Right renal pelvis (tissue), 4 donors: Measurements from ENCODE around the gene PAPPA2. TPM values are rescaled to one million over a fixed set of nuclear protein-coding genes. Genes with fewer than 3 reads are reported as not detected.
A peak's percentile ranks its signal among the peaks of the same experiment; 100 is the strongest.
"Not testable (repeated sequence)": the region's sequence is repeated elsewhere in the genome, so short reads cannot be mapped to it uniquely, and the experiment has no call there.

Source experiments
- DNase-seq, 4 donors: peaks; one replicate each; pipeline ENCODE4 v3.0.0-alpha.2; 2013; ENCODE audit warnings: low read depth in 4 of 4, low spot score in 3 of 4, missing footprints in 1 of 4
- polyA plus RNA-seq, 4 donors: library from polyadenylated mRNA; unstranded; fragments of 120-200 nt; gene quantifications; one replicate each; pipeline ENCODE4 v1.2.1, GENCODE V29; 2013; ENCODE audit not compliant: insufficient read length in 4 of 4

PAPPA2 gene
- polyA plus RNA-seq, 4 donors = 58.3 to 83.5 (median 63.8) TPM

DNA sequence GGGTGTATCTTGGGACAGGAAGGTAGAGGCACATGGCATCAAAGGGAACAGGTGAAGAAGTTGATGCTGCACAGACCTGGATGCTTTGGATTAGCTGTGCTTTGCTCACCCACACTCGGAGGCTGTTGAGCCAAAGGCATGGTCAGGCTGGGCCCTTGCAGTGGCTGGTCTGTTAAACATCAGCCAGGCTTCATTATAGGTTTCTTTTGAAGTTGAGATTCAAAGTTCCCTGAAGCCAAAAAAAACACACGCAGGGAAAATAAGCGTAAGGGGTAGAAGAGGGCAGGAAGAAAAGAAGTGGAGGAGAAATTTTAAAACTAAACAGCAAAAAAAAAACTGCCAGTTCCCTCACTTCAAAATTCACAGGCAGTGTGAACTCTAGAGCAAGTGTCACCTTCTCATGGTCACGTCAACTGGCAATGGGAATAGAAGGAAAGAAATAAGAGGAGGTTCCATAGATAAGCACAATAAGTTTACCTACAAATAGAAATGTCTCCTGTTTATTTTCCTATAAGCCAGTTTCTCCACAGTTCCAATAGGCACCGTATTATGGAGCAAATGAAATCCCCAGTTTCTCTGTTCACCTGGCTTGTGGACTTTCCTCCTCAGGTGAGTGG lies 139.5 kb downstream of the PAPPA2 start:
- DNase-seq = peak in 2 of 4 donors; percentile 12 to 14

DNA sequence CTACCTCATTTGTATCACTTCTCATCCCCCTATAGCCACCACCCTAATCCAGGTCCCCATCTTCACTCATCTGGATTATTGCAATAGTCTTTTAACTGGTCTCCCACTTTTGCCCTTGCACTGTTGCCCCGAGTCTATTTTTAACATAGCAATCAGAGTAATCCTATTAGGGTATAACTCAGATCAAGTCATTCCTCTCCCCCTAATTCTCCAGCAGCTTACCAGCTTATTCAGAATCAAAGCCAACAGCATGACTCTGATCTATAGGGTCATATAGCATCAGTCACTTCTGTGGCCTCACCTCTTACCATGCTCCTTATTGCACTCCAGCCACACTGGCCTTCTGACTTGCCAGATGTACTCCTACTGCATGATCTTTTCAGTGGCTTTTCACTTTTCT lies 140.7 kb downstream of the PAPPA2 start:
- no peak for DNase-seq

DNA sequence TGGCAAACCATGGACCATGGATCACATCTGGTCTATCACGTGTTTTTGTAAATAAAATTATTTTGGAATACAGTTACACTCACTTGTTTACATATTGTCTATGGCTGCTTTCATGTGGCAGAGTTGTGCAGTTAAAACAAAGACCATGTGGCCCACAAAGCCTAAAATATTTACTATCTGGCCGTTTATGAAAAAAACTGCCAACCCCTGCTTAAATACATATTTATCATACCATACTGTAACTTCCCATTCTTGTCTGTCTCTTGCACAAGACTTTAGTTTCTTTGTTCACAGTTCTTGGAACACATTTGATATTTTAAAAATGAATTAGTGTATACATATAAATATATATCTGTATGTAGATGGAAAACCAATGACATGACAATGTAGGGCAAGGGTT lies 141.5 kb downstream of the PAPPA2 start:
- no peak for DNase-seq

DNA sequence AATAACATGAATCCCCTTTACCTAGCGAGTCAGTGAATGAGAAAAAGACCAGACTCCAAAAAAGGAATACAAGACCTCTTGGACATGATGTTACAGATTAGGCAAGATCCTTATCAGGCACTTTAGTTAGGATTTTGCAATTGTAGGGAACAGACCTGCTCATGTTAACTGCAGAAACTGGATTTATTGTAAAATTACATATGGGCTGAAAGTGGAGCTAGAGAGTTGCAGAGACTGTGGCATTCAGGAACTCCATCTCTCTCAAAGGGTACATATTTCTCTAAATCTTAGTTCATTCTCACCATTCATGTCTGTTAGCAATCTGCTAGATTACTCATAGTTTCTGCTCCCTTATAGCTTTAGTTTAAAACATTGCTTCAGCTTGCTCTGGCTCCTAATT lies 142.2 kb downstream of the PAPPA2 start:
- no peak for DNase-seq

DNA sequence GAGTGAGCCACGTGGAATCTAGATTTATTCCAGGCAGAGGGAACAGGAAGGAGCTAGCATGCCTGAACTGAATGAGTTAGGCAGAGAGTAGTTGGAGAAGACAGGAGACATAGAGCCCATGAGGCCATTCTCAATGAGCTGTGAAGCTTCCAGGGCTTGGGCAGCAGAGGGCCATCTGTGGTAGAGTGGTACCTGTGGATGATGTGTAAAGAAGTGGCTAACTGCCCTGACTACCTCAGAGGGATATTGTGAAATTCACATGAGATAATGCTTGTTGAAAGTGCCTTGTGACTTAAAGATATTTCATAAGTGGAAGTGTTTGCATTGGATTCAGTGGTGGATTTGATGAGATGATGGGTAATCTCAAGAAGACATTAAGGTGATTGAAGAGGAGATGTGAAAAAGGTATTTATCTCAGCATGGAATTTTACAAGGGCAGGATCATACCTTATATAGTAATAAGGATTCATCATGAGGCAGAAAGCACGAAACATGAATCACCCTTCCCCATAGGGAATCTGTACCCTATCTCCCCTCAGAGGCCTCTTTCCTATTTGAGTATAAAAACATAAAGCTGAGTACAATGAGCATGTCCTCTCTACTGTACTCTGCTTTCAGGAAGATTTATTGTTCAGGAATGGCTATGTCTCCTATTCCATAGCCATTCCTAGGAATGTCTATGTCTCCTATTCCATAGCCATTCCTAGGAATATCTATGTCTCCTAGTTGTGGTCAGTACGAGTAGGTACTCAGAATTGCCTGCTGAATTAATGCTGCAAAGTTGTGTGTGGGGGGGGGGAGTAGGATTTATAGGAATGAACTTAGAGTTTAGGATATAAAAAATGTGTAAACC lies 146.8 kb downstream of the PAPPA2 start:
- no peak for DNase-seq

DNA sequence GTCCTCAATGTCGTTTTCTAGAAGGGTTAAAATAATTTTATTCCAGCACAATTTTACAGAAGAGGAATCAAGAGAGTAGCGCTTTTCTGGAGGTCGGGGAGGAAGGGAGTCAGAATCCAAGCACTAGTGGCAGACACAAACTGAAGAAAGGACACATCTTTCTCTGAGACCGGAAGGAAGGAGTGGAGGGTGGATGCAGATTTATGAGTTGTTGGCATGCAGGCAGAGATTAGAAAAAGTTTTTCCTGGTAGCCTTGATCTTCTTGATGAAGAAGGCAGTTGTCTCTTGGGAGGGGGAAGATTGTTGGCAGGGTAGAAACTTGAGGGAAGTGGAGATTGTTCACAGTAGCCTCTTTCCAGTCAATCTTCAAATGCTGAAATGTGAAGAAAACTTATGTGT lies 149.8 kb downstream of the PAPPA2 start:
- DNase-seq = no peak

DNA sequence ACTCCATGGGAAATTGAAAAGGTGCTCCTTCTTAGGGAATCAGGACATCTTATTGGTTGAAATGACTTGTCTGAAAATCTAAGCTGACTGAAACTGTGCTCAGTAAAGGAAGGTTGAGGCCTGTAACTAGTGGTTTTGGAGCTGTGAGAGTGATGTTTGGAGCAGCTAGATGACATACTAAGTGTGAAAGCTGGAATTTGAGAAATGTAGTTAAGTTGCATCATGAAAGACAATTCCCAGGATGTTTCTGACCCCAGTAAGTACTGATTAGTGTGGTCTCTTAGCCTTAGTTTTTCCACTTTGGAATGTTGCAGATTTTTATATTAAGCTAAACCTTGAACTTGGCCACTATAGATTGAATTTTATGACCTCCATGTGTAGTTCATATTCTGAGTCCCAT lies 154.9 kb downstream of the PAPPA2 start:
- DNase-seq = no peak

DNA sequence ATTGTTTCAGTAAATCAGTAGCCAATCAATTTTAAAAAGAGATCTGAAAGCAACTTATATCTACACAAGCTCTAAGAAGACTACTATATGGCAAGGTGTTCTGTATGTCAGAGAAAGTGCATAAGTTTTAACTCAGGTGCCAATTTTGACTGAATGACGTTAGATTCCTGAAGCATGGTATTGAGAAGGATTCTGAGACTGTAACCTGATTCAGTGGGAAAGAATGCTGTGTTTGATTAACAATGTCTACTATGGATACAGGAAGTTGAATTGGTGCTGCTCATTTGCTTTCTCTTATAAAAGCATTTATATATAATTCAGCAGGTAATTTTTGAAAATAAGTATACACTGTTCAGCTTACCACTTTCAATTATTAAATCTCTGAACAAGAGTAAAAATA lies 156.3 kb downstream of the PAPPA2 start:
- DNase-seq = no peak

DNA sequence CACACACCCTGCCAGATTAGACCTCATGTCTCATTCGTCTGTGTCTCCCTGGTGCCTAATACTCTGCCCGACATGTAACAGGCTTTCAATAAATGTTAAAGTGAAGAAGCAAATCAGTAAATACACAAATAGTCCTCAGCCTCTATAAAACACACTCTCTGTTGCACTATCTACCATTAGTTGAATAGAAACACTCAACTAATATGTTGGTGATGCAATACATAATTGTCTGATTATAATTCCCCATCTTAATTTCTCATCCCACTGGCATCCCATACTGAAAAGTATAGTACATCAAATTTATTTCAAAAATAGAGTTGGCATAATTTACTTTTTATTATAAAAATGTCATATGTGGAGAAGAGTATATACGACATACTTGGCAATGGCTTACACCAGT lies 162.4 kb downstream of the PAPPA2 start:
- DNase-seq = no peak

DNA sequence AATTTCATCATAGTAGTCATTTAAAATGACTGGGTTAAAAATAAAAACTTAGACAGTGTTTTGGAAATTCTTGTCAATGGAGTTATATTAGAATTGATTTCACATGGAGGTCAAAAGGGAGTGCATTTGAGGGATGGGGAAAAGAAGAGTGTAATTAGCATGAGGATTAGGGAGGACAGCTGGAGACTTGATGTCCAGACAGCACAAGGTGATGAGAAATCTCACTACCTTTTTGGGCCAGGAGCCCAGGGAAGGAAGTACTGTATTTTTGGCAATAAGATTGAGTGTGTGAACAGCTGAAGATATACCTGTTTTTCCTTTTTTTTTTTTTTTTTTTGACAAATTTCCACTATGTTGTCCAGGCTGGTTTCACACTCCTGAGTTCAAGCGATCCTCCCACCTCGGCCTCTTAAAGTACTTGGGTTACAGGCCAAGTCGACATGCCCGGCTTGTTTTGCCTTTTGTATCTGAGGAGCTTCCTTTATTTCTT lies 163.6 kb downstream of the PAPPA2 start:
- DNase-seq = no peak

DNA sequence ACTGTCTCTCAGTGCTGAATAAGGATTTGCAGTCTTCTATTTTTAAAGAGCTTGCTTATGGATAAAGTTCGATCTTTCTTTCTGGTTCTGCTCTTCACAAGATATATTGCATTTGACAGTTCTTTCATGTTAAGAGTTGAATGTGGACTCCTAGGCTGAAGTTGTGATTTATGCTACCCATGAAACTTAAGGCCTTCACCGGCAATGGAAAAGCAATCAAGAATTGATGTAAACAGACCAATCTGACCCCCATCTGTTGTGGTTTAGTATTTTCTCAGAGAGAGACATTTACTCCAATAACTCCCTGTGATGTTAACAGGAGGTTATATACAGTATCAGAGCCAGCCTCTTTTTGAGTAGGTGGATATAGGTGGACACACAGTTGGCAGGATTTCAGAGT lies 165.8 kb downstream of the PAPPA2 start:
- DNase-seq = peak; percentile 4 to 44 (median 32)

DNA sequence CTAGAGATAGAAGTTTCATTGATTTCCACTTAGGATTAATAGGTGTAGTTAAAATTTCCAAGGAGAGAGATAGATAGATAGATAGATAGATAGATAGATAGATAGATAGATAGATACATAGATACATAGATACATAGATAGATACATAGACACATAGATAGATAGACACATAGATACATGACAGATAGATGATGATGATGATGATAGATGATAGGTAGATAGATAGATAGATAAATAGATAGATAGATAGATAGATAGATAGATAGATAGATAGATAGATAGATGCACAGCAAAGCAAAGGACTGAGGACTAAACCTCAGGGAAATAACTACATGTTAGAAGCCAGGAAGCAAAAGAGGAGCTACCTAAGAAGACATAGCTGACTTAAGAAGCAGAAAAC lies 171.8 kb downstream of the PAPPA2 start:
- not testable (repeated sequence) for DNase-seq

DNA sequence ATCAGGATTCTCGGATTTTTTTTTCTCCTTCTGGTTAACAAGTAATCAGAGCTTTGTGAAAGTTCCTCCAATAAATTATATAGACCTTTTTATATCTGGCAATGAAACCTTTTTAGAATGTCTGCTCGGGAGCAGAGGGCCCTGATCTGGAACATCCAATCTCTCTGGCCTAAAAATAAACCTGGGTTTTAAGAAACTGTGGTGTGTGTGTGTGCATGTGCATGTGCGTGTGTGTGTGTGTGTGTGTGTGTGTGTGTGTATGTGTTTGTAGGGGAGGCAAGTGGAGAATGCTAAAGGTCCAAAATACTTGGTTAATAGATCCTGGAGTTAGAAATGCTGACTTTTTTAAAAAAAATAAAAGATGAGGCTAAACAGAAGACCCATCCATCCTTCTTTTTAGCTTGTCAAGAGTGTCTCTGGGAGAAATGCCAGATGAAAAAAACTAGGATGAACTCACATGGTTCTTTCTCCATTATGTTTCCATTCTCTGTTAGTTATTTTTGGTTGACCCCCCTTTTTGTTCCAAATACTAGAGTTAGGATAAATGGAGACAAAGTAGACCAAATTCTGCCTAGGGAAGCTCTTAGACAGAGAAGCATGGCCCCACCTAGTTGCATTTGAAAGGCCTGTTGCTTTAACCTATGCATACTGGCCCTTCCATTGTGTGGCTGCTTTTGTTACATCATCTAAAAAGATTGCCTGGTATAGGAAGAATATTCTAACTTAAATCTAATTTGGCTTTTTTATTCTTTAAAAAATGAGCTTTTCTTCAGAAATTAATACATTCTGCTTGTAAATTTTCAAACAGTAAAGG lies 175.9 kb downstream of the PAPPA2 start:
- no peak for DNase-seq

DNA sequence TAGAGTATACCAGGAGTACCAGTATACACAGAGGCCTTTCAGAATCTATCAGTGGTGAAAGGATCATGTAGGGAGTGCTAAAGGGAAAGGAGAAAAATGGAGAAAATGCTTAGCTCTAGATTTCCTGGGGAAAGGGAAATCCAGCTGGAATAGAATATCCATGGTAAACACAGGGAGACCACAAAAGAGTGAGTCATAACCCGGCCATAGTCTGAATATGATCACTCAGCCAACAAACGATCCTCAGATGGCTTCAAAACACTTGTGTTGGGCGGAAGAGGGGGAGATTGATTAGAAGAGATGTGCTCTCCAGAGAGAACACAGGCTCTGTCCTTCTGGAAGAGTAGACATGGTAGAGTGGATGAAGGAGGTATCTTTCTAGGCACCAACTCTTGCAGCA lies 180.6 kb downstream of the PAPPA2 start:
- no peak for DNase-seq

DNA sequence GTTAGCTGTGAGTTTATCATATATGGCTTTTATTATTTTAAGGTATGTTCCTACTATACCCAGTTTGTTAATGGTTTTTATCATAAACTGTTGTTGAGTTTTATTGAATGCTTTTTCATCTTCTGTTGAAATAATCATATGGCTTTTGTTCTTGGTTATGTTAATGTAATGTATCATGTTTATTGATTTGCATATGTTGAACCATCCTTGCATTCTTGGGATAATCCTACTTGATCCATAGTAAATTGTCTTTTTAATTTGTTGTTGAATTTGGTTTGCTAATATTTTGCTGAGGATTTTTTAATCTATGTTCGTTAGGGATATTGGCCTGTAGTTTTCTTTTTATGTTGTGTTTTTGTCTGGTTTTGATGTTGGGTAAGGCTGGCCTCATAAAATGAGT lies 185.6 kb downstream of the PAPPA2 start:
- no peak for DNase-seq

DNA sequence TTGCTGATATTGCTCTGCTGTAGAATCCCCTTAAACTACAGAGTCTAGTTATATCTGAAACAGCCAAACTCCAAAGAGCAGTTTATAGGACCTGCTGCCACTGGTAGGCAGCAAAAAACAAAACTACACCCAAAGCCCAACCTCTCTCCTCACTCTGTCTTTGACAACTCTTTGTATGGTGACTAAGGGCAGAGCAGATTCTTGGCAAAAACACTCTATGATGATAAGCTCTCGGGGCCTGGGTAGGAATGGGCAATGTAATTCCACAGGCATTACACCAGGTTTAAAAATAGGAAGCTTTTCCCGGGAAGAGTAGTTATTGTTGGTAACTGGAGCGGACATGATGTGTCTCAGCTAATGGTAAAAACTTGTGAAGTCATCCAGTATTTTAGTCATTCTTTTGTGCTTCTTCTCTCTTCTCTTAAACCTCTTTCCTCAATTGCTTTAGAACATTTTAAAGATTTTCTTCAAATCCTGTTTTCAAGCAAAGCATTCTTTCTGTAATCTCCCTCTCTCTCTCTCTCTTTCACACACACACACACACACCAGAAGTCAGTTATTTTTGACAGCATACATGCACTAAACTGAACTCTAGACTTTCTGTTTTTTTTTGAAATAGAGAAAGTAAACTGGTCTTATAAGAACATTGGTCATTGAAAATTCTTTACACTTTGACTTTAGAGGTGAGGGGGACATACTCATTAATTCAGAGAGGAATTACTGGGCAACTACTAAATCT lies 193.5 kb downstream of the PAPPA2 start:
- DNase-seq = no peak

DNA sequence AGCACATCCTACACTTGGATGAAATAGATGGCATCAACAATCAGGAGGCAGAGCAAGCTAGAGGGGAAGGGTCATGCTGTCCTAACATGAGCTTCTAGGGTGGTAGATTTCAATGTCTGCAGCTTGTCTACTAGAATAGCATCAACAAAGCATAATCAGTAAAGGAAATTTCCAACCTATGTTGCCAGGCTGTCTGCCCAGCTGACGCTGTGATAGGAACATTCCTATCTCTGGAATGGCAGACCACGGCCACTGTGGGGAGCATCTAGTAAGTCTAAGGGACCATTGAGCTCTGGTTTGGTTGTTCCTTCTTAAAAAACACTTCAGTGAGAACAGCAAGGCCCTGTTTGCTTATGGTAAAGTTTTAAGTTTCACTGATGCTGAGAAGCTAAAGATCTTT lies 206.8 kb downstream of the PAPPA2 start:
- no peak for DNase-seq

DNA sequence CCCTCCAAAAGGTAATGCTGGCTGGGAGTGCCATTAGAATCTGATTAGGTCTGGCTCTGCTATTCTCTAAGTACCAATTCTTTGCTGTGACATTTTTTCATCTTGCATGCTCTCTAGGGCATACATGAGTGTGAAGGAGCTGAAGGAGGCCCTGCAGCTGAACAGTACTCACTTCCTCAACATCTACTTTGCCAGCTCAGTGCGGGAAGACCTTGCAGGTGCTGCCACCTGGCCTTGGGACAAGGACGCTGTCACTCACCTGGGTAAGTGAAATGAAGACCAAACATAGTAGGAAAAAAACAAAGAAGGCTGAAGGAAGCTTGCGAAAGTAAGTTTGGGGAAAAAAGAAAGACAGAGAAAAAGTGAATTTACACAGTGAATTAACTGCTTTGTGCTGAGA lies 207.9 kb downstream of the PAPPA2 start:
- no peak for DNase-seq

DNA sequence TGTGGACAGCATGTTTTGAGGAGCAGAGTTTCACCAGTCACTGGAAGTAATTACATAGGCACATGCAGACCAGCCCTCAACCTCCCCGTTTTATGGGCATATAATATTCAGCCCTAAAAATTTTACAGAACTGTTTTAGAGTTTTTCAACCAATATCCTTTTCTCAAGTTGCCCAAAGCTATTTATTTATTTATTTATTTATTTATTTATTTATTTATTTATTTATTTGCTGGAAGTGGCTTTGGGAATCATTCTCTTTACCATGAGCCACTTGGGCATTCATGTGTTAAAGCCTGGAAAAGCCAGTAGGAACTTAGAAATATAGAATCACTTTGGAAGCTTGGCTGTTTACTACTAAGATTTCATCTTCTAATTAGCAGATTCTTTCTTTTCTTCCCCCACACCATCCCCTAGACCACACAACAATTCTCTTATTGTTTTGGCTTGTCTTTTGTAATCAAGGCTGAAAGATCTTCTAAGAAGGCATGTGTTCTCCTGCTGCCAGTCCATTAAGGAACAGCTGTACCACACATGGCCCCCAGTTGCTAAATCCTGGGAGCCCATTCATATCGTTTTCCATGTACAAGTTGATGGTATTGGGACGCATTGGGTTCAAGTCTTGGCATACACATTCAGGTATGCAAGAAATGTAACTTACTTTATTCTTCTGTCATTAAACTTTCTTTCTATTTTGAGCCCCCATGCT lies 220.0 kb downstream of the PAPPA2 start:
- no peak for DNase-seq
